H1 (cell line): ENCODE results near the gene CAPZB. TPM values are rescaled to one million over a fixed set of nuclear protein-coding genes. Genes with fewer than 3 reads are reported as not detected.

Experiments
- RBBP5 ChIP-seq: IDR thresholded peaks from 2 replicates; pipeline ENCODE4 v1.7.1; 2012; ENCODE audit warnings: low read depth, mild to moderate bottlenecking, inconsistent platforms, low read length, moderate library complexity, borderline replicate concordance
- YY1 ChIP-seq: IDR thresholded peaks from 2 replicates; pipeline ENCODE4 v1.6.1; 2011; ENCODE audit warnings: low read depth, mild to moderate bottlenecking, low read length
- polyA plus RNA-seq, 7 experiments: library from polyadenylated mRNA; depleted of rRNA in 3 of 7; stranded (reverse) in 5 of 7; unstranded in 2 of 7; fragments of >200 nt in 5 of 7; fragments of 200-250 nt in 2 of 7; gene quantifications; 1 replicate in 5 of 7; 2 replicates in 1 of 7; 4 replicates in 1 of 7; pipeline versions ENCODE4 v1.2.1 to v1.2.3, GENCODE V29; 2011 to 2013; ENCODE audit warnings: missing spikeins in 2 of 7, mixed read lengths in 2 of 7
- total RNA-seq: library from RNA; stranded (reverse); fragmentation: NEBNext Ultra II Directional; extraction: Animal tissue kit (Norgen Biotek cat#: 25700); gene quantifications from 2 replicates; pipeline ENCODE4 v1.2.1, GENCODE V29; 2021

Gene CAPZB
- total and polyA plus RNA-seq, 2 of the 8 experiments (the other 6 are each of a cell fraction or from before 2014, with no cell fraction given) = 162 to 371 TPM

DNA sequence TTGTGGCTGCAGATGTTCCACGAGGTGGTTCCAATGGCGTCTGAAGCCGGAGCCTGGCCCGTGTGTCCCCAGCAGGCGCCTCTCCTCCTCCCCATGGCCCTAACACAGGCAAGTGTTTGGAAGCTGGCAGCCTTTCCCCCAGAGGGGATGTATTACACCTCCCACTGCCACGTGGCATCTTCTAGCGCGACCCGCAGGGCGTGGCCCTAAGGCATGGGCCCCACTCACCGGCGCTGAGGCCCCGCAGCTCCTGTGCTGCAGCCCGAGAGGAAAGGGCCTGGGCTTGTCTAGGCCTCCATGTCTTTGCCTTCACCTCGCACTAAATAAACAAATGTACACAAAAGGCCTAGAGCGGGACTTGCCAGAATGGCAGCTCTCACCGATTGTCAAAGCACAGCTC lies 135.3 kb downstream of the CAPZB start (continued):
- TF ChIP-seq RBBP5 (no peak), YY1 (no peak)
- TF ChIP-seq, all 59 proteins: peak for 0
